ENCODE measurements around the gene GPR42. TPM values are rescaled to one million over a fixed set of nuclear protein-coding genes. Genes with fewer than 3 reads are reported as not detected.

Gene GPR42
- total RNA-seq, 6 experiments from 2014 or later: not detected

DNA sequence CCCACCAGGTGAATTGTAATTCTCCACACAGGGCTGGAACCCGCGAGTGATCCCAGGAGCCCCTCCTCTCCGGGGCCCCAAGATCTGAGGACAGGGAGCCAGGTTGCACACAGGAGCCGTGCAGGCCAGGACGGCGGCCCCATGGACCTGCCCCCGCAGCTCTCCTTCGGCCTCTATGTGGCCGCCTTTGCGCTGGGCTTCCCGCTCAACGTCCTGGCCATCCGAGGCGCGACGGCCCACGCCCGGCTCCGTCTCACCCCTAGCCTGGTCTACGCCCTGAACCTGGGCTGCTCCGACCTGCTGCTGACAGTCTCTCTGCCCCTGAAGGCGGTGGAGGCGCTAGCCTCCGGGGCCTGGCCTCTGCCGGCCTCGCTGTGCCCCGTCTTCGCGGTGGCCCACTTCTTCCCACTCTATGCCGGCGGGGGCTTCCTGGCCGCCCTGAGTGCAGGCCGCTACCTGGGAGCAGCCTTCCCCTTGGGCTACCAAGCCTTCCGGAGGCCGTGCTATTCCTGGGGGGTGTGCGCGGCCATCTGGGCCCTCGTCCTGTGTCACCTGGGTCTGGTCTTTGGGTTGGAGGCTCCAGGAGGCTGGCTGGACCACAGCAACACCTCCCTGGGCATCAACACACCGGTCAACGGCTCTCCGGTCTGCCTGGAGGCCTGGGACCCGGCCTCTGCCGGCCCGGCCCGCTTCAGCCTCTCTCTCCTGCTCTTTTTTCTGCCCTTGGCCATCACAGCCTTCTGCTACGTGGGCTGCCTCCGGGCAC is 19.3 kb upstream of the GPR42 start:
- DNase-seq: no peak
- Mint-ChIP-seq H3K4me1 (ENCODE audit: low read depth) (no peaks in the 10 kb centered on the region), H3K36me3 (ENCODE audit: low read depth) (no peaks in the 10 kb centered on the region), H3K27ac (no peak overlapping the region), H3K27me3 (ENCODE audit: insufficient read depth) (peaks cover 32% of the 10 kb centered on the region), H3K4me3 (no peak overlapping the region), H3K9me3 (no peaks in the 10 kb centered on the region)
- TF ChIP-seq, protein P1, sequence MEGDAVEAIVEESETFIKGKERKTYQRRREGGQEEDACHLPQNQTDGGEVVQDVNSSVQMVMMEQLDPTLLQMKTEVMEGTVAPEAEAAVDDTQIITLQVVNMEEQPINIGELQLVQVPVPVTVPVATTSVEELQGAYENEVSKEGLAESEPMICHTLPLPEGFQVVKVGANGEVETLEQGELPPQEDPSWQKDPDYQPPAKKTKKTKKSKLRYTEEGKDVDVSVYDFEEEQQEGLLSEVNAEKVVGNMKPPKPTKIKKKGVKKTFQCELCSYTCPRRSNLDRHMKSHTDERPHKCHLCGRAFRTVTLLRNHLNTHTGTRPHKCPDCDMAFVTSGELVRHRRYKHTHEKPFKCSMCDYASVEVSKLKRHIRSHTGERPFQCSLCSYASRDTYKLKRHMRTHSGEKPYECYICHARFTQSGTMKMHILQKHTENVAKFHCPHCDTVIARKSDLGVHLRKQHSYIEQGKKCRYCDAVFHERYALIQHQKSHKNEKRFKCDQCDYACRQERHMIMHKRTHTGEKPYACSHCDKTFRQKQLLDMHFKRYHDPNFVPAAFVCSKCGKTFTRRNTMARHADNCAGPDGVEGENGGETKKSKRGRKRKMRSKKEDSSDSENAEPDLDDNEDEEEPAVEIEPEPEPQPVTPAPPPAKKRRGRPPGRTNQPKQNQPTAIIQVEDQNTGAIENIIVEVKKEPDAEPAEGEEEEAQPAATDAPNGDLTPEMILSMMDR (IDR thresholded peaks at IDR 0.05): no peak

DNA sequence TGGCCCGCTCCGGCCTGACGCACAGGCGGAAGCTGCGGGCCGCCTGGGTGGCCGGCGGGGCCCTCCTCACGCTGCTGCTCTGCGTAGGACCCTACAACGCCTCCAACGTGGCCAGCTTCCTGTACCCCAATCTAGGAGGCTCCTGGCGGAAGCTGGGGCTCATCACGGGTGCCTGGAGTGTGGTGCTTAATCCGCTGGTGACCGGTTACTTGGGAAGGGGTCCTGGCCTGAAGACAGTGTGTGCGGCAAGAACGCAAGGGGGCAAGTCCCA is 18.8 kb upstream of the GPR42 start:
- H3K4me3 Mint-ChIP-seq: no peak overlapping the region
- DNase-seq: no peak
- no peaks in the 10 kb centered on the region for H3K36me3 Mint-ChIP-seq (ENCODE audit: low read depth)
- H3K27me3 Mint-ChIP-seq (ENCODE audit: insufficient read depth): peaks cover 32% of the 10 kb centered on the region
- no peak overlapping the region for H3K27ac Mint-ChIP-seq
- H3K4me1 Mint-ChIP-seq (ENCODE audit: low read depth): no peaks in the 10 kb centered on the region
- H3K9me3 Mint-ChIP-seq: no peaks in the 10 kb centered on the region
- TF ChIP-seq, protein P1 (IDR thresholded peaks at IDR 0.05): no peak

DNA sequence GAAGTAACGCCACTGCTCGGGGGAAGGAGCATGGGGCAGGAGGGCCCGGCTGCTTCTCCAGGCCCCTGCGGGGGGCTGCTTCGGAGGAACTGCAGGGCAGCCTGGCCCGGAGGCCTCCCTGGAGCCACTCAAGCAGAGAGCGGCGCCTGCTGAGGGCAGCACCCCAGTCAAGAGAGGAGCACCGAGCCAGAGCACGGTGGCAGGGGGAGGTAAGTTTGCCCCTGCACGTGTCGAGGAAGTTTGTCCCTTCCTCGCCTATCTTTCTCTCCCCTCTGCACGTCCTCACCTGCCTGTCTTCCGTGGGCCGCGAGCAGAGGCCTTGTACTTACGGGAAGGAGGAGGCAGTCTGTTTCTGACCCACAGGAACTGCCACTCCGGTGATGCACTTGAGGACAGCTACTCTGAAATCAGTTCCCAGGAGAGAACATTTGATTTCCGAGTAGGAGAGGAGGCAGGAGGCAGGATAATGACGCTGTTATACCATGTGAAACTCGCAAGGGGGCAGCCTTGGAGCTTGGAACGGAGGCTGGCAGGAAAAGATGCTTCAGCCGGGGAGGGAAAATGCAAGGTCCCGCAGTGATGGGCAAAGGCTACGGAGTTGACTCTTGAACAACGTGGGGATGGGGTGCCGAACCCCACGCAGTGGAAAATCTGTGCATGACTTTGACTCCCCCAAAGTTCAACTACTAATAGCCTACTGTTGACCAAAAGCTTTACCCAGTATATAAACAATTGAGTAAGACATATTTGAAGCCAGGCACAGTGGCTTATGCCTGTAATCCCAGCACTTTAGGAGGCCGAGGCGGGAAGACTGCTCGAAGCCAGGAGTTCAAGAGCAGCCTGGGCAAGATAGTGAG is 18.2 kb upstream of the GPR42 start:
- Mint-ChIP-seq H3K4me1 (ENCODE audit: low read depth) (no peaks in the 10 kb centered on the region), H3K27me3 (ENCODE audit: insufficient read depth) (peaks cover 27% of the 10 kb centered on the region), H3K9me3 (no peaks in the 10 kb centered on the region), H3K4me3 (no peak overlapping the region), H3K27ac (no peak overlapping the region), H3K36me3 (ENCODE audit: low read depth) (no peaks in the 10 kb centered on the region)
- TF ChIP-seq, protein P1 (IDR thresholded peaks at IDR 0.05): peak; percentile 86
- peak; percentile 51 for DNase-seq

DNA sequence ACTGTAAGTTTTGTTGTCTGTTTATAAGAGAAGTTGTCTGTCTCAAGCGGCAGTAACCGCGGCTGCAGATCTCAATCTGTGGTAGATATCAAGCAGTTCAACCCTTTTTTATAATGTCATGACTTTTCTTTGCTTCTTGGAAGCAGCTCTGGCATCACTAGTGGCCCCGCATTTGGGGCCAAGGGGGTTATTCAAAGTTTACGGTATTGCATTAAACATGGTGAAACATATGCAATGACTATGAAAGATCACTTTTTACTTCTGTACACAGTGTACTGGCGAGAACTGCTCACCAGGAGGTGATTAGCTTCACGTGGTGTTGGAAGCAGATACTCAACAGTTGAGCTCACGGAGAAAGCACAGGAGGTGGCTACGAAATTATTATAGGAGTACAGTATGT is 17.2 kb upstream of the GPR42 start:
- DNase-seq: no peak
- H3K4me1 Mint-ChIP-seq (ENCODE audit: low read depth): no peaks in the 10 kb centered on the region; the same call in 1 of the 2 replicates
- TF ChIP-seq, protein P1 (IDR thresholded peaks at IDR 0.05): no peak
- H3K36me3 Mint-ChIP-seq (ENCODE audit: low read depth): no peaks in the 10 kb centered on the region
- peaks cover 22% of the 10 kb centered on the region for H3K27me3 Mint-ChIP-seq (ENCODE audit: insufficient read depth)
- H3K9me3 Mint-ChIP-seq: no peaks in the 10 kb centered on the region
- no peak overlapping the region for H3K4me3 Mint-ChIP-seq
- no peak overlapping the region for H3K27ac Mint-ChIP-seq

DNA sequence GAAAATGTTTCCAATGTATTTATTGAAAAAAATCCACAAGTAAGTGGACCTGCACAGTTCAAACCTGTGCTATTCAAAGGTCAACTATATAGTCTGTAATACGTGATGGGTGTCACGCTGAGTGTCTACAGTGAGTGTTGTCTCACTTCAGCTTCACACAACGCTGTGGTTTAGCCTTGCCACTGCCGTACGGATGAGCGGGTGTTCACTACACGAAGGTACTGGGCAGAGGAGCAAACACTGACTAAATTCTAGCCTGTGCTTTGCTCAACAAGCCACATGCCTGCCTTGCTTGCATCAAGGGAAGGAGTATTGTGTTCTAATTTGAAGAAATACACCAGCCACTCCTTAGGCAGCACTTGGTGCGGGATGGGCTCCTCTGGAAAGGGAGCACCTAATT is 16.0 kb upstream of the GPR42 start:
- Mint-ChIP-seq H3K9me3 (no peaks in the 10 kb centered on the region), H3K27ac (no peak overlapping the region), H3K4me1 (ENCODE audit: low read depth) (no peaks in the 10 kb centered on the region; the same call in 1 of the 2 replicates)

More for the DNA sequence above, 16.0 kb upstream of the GPR42 start:
- TF ChIP-seq, protein P1 (IDR thresholded peaks at IDR 0.05): no peak
- no peak for DNase-seq
- Mint-ChIP-seq H3K4me3 (no peak overlapping the region), H3K36me3 (ENCODE audit: low read depth) (no peaks in the 10 kb centered on the region), H3K27me3 (ENCODE audit: insufficient read depth) (peaks cover 23% of the 10 kb centered on the region)

Data from HFFc6 (cell line).